Stomach smooth muscle (tissue), 2 donors: ENCODE data around the gene TBCK.

Experiments used
- H3K27ac ChIP-seq: one replicate; pipeline ENCODE4 v1.7.0; 2013; ENCODE audit warnings: mild to moderate bottlenecking, low read length, inconsistent platforms
- H3K27me3 ChIP-seq, 2 donors: one replicate each; pipeline ENCODE4 v1.7.0; 2013; ENCODE audit warnings: low read length in 2 of 2; ENCODE audit not compliant: insufficient read depth in 2 of 2, control insufficient read depth in 1 of 2
- H3K36me3 ChIP-seq, 2 donors: one replicate each; pipeline ENCODE4 v1.7.0; 2013; ENCODE audit warnings: low read length in 2 of 2; ENCODE audit not compliant: control insufficient read depth in 2 of 2, insufficient read depth in 2 of 2
- H3K4me1 ChIP-seq: one replicate; pipeline ENCODE4 v1.7.0; 2013; ENCODE audit warnings: low read length; ENCODE audit not compliant: control insufficient read depth, insufficient read depth
- H3K4me3 ChIP-seq, 2 donors: one replicate each; pipeline ENCODE4 v1.7.0; 2013; ENCODE audit warnings: low read length in 2 of 2
- H3K9ac ChIP-seq, 2 donors: one replicate each; pipeline ENCODE4 v1.7.0; 2013; ENCODE audit warnings: low read length in 2 of 2, mild to moderate bottlenecking in 1 of 2
- H3K9me3 ChIP-seq, 2 donors: one replicate each; pipeline ENCODE4 v1.7.0; 2013; ENCODE audit warnings: low read length in 2 of 2; ENCODE audit not compliant: control insufficient read depth in 2 of 2
- donor health status: healthy.
- donor health status: Pancreatic carcinoma.

The TBCK gene

DNA sequence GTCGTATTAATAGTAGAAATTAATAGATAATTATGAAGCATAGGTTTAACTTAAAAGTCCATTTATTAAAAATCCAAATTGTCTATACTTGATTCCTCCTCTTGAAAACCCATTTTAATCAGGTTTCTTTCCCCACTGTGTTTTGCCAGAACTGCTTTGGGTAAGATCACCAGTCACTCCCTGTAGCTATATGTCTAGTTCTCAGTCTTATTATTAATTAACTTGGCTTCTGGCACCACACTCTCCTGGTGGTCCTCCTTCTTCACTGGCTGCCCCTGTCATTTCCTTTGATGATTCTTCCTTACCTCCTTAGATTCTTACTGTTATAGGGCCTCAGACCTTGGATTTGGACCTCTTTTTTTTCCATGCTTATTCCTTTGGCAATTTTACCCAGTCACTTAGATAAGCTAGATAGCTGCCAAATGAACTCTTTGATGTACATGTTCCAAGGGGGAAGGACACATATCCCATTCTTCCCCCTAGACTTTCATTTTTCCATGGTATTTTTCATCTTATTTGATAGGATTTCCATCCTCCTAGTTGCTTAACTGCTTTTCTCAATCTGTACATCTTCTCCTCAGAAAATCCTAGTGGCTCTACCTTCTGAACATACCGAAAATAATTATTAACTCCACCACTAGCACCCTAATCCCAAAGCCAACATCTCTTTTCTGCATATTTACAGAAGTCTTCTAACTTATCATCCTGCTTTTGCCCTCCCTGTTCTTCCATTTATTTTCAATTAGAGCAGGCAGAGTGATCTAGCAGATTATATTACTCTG is 28.0 kb upstream of the TBCK start:
- Histone ChIP-seq H3K27me3 (no peaks in the 10 kb centered on the region), H3K4me1 (no peaks in the 10 kb centered on the region), H3K9me3 (no peaks in the 10 kb centered on the region), H3K27ac (no peak overlapping the region), H3K36me3 (peaks cover 6 to 10% of the 10 kb centered on the region in 2 donors), H3K4me3 (no peak overlapping the region), H3K9ac (no peak overlapping the region)

DNA sequence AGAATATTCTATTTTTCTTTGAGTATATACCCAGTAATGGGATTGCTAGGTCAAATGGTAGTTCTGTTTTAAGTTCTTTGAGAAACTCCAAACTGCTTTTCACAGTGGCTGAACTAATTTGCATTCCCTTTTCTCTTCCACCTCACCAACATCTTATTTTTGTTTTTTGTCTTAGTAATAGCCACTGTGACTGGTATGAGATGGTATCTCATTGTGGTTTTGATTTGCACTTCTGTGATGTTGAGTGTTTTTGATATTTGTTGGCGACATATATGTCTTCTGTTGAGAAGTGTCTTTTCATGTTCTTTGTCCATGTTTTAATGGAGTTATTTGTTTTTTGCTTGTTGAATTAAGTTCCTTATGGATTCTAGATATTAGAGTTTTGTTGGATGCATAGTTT is 24.8 kb upstream of the TBCK start:
- H3K36me3 ChIP-seq, result peaks cover 15 to 25% of the 10 kb centered on the region in 2 donors

DNA sequence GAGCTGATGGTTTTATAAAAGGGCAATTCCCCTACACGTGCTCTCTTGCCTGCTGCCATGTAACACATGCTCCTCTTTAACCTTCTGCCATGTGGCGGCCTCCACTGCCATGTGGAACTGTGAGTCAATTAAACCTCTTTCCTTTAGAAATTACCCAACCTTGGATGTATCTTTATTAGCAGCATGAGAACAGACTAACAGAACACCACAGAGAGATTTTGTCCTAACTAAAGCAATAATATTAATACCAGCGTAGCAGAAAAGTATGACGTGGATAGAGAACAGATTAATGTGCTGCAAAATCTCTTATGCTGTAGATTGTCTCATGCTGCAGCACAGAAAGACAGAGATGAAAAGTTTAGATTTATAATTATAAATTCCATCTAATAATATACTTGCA is 23.4 kb upstream of the TBCK start:
- Histone ChIP-seq H3K36me3 (peaks cover 15 to 31% of the 10 kb centered on the region in 2 donors), H3K9ac (no peak overlapping the region)

More for the DNA sequence above, 24.8 kb upstream of the TBCK start:
- H3K27ac ChIP-seq, result no peak overlapping the region
- H3K9ac ChIP-seq, result no peak overlapping the region
- no peak overlapping the region for H3K4me3 ChIP-seq
- H3K27me3 ChIP-seq, result no peaks in the 10 kb centered on the region
- H3K4me1 ChIP-seq, result no peaks in the 10 kb centered on the region
- H3K9me3 ChIP-seq, result no peaks in the 10 kb centered on the region

DNA sequence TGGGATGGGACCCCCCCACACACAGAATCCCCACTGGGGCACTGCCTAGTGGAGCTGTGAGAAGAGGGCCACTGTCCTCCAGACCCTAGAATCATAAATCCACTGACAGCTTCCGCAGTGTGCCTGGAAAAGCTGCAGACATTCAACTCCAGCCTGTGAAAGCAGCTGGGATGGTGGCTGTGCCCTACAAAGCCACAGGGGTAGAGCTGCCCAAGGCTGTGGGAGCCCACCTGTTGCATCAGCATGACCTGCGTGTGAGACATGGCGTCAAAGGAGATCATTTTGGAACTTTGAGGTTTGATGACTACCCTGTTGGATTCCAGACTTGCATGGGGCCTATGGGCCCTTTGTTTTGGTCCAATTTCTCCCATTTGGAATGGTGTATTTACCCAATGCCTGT is 22.7 kb upstream of the TBCK start:
- Histone ChIP-seq H3K9ac (no peak overlapping the region), H3K27me3 (no peaks in the 10 kb centered on the region), H3K9me3 (no peaks in the 10 kb centered on the region), H3K36me3 (peaks cover 15 to 31% of the 10 kb centered on the region in 2 donors), H3K4me3 (no peak overlapping the region), H3K4me1 (no peaks in the 10 kb centered on the region), H3K27ac (no peak overlapping the region)

More for the DNA sequence above, 23.4 kb upstream of the TBCK start:
- no peaks in the 10 kb centered on the region for H3K9me3 ChIP-seq
- no peak overlapping the region for H3K4me3 ChIP-seq
- no peak overlapping the region for H3K27ac ChIP-seq
- H3K4me1 ChIP-seq, result no peaks in the 10 kb centered on the region
- H3K27me3 ChIP-seq, result no peaks in the 10 kb centered on the region

DNA sequence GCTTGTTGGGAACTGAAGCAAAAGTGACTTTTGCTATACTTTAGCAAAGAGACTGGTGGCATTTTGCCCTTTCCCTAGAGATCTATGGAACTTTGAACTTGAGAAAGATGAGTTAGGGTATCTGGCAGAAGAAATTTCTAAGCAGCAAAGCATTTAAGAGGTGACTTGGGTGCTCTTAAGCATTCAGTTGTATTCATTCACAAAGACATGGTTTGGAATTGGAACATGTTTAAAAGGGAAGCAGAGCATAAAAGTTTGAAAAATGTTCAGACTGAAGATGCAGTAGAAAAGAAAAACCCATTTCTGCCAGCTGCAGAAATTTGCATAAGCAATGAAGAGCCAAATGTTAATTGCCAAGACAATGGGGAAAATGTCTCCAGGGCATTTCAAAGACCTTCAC is 21.9 kb upstream of the TBCK start:
- Histone ChIP-seq H3K4me3 (no peak overlapping the region), H3K9ac (no peak overlapping the region), H3K4me1 (no peaks in the 10 kb centered on the region), H3K27me3 (no peaks in the 10 kb centered on the region), H3K27ac (no peak overlapping the region), H3K9me3 (no peaks in the 10 kb centered on the region), H3K36me3 (peaks cover 15 to 34% of the 10 kb centered on the region in 2 donors)

DNA sequence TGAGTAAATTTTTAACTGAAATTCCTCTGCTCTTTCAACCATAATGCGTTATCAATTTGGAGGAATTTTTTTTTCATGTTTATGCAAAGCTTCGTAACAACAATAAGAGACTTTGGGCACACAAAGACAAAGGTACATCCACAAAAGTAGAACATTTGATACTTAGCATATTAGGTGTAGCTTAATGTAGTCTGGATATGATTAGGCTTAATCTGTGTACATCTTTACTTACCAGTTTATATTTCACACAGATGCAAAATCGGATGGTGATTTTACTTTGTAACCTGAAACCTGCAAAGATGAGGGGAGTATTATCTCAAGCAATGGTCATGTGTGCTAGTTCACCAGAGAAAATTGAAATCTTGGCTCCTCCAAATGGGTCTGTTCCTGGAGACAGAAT is 20.6 kb upstream of the TBCK start:
- Histone ChIP-seq H3K9ac (no peak overlapping the region), H3K4me3 (no peak overlapping the region), H3K27ac (no peak overlapping the region), H3K36me3 (peaks cover 17 to 40% of the 10 kb centered on the region in 2 donors), H3K9me3 (no peaks in the 10 kb centered on the region), H3K4me1 (no peaks in the 10 kb centered on the region), H3K27me3 (no peaks in the 10 kb centered on the region)

DNA sequence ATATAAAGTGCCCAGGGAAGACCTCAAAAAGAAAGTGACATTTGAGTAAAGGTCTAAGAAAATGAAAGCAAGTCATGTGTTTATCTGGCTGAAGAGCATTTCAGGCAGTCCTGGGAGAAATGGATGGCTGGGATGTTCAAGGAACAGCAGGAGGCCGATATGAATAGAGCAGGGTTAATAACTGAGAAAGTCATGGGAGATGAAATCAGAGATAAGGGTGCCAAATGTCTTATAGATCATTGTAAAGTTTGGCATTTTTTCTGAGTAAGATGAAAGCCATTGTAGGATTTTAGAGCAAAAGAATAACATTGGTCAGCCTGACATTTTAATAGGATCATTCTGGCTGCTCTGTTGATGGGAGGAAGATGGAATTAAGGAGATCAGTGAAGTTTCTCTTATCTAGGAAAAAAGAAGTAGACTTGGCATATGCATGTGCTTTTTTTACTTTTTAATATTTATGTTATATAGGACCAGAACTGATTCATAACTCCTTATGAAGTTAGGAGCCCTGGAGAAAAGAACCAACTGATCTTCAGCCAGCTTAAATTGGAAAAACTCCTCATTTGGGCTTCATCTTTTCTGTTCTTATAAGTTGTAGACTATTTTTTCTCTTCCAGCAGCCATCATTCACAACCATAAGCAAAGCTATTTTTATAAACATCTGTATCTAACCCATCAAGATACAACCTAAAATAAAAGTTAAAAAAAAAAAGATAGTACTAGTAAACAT is 18.9 kb upstream of the TBCK start:
- no peaks in the 10 kb centered on the region for H3K9me3 ChIP-seq
- H3K4me3 ChIP-seq, result no peak overlapping the region
- no peak overlapping the region for H3K27ac ChIP-seq
- no peak overlapping the region for H3K9ac ChIP-seq
- no peaks in the 10 kb centered on the region for H3K27me3 ChIP-seq
- H3K4me1 ChIP-seq, result no peaks in the 10 kb centered on the region
- peaks cover 15 to 45% of the 10 kb centered on the region in 2 donors for H3K36me3 ChIP-seq

DNA sequence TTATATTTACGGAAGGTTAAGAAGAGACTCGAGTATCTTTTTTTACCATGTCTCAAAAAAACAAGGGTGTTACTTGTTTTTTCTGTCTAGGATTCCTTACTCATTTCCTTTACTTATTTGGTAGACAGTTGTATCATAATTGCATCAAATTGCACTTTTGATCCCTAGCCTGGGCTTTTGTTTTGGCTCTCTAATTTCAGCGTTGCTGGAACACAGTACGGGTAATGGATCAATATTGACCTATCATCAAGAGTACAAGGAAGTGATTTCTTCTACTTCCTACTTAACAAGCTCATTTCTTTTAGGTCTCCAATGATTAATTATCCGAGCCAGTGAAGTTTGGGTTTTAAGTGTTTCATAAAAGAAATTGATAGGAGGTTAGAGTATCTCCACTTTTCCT is 17.2 kb upstream of the TBCK start:
- Histone ChIP-seq H3K4me1 (no peaks in the 10 kb centered on the region), H3K4me3 (no peak overlapping the region), H3K36me3 (peaks cover 20 to 43% of the 10 kb centered on the region in 2 donors), H3K27me3 (no peaks in the 10 kb centered on the region), H3K9ac (no peak overlapping the region), H3K27ac (no peak overlapping the region), H3K9me3 (no peaks in the 10 kb centered on the region)

DNA sequence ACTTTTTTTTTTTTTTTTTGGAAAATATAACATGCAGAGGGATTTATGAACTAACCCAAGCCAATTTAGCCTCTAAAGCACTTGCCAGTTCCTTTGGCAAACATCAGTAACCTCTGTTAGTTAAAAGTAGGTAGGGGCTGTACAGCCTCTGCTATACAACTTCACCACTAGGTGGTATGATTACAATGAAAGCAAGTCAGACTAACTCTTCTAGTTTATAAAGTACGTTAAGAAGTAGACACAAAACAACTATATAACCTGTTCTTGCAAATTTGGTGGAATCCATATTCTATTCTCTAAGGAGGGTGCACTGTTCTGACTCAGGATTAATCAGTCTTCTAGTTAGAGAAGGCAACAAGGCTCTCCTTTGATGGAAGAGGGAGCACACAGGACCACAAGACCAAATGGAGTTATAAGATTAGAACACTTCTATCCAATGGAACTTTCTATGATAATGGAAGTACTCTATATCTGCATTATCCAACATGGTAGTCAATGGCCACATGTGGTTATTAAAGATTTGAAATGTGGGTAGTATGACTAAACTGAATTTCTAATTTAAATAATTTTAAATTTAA is 13.1 kb upstream of the TBCK start:
- no peaks in the 10 kb centered on the region for H3K4me1 ChIP-seq
- H3K27me3 ChIP-seq, result no peaks in the 10 kb centered on the region
- H3K9me3 ChIP-seq, result no peaks in the 10 kb centered on the region
- H3K27ac ChIP-seq, result no peak overlapping the region
- H3K9ac ChIP-seq, result no peak overlapping the region
- no peak overlapping the region for H3K4me3 ChIP-seq
- H3K36me3 ChIP-seq, result peaks cover 14 to 38% of the 10 kb centered on the region in 2 donors

DNA sequence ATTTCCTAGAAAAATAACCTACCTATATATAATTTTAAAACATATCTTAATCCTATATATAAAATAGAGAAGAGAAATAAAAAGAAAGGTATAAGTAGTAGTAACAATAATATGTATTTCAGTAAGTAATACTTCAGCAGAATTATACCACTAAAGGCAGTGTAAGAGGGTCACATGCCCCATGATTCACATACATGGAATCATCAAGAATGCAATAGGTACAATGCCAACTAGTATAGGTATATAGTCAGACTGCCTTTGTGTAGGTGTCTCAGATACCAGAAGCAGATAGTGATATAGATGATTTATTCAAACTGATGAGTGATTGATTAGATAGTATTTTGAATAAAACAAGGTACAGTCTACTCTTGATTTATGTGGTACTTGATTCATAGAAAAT is 9.8 kb upstream of the TBCK start:
- Histone ChIP-seq H3K4me1 (no peaks in the 10 kb centered on the region), H3K27me3 (no peaks in the 10 kb centered on the region), H3K9me3 (no peaks in the 10 kb centered on the region), H3K4me3 (no peak overlapping the region), H3K36me3 (peaks cover 10 to 23% of the 10 kb centered on the region in 2 donors), H3K9ac (no peak overlapping the region), H3K27ac (no peak overlapping the region)
